OCI-LY7 (cell line): ENCODE measurements around the gene MPPED2.

Experiments used
- CTCF ChIP-seq: fragments of 200-600 bp; sonication (generic); conservative IDR thresholded peaks from 2 replicates; pipeline ENCODE4 v1.5.1; 2014; ENCODE audit warnings: mild to moderate bottlenecking, antibody characterized with exemption, low read length, moderate library complexity, mixed read lengths
- EZH2phosphoT487 ChIP-seq: fragments of 200-600 bp; sonication (generic); IDR thresholded peaks from 2 replicates; pipeline ENCODE4 v1.6.1; 2018; ENCODE audit warnings: low read depth, borderline replicate concordance, mild to moderate bottlenecking, mixed run types, antibody characterized with exemption, low read length, moderate library complexity, mixed read lengths

- TF ChIP-seq CTCF (no peak), EZH2phosphoT487 (no peak)
These were observed 221.2 kb downstream of the MPPED2 start for GRCh38 chr11:30364837-30365482.
